Measurements from ENCODE around the gene NDUFAF2.

The NDUFAF2 gene

GRCh38 chr5:61167382-61167781 lies 222.4 kb downstream of the NDUFAF2 start:
- Histone ChIP-seq H3K27me3 (replicated peaks; ENCODE audit: control insufficient read depth, insufficient read depth, low read length) (no peaks in the 10 kb centered on the region), H3K36me3 (ENCODE audit: control insufficient read depth, insufficient read depth, low read length) (no peaks in the 10 kb centered on the region), H3K4me3 (replicated peaks; ENCODE audit: low read depth, low read length) (no peak overlapping the region)
- peak; percentile 50 for TF ChIP-seq CTCF (IDR thresholded peaks at IDR 0.05; ENCODE audit: insufficient read depth, low read length, poor library complexity, severe bottlenecking)
- DNase-seq (ENCODE audit: extremely low read depth, insufficient read length), result no peak

- Histone ChIP-seq H3K4me3 (replicated peaks; ENCODE audit: low read depth, low read length) (no peak overlapping the region), H3K36me3 (ENCODE audit: control insufficient read depth, insufficient read depth, low read length) (no peaks in the 10 kb centered on the region), H3K27me3 (replicated peaks; ENCODE audit: control insufficient read depth, insufficient read depth, low read length) (no peaks in the 10 kb centered on the region)
- TF ChIP-seq CTCF (IDR thresholded peaks at IDR 0.05; ENCODE audit: insufficient read depth, low read length, poor library complexity, severe bottlenecking), result no peak
- DNase-seq (ENCODE audit: extremely low read depth, insufficient read length), result no peak
Measured at GRCh38 chr5:61168951-61169350, 223.9 kb downstream of the NDUFAF2 start.

- Histone ChIP-seq H3K4me3 (replicated peaks; ENCODE audit: low read depth, low read length) (no peak overlapping the region), H3K27me3 (replicated peaks; ENCODE audit: control insufficient read depth, insufficient read depth, low read length) (no peaks in the 10 kb centered on the region), H3K36me3 (ENCODE audit: control insufficient read depth, insufficient read depth, low read length) (no peaks in the 10 kb centered on the region)
- no peak for DNase-seq (ENCODE audit: extremely low read depth, insufficient read length)
- TF ChIP-seq CTCF (IDR thresholded peaks at IDR 0.05; ENCODE audit: insufficient read depth, low read length, poor library complexity, severe bottlenecking), result no peak
Measured at GRCh38 chr5:61171479-61171878, 226.5 kb downstream of the NDUFAF2 start.

- no peak for TF ChIP-seq CTCF (IDR thresholded peaks at IDR 0.05; ENCODE audit: insufficient read depth, low read length, poor library complexity, severe bottlenecking)
- Histone ChIP-seq H3K36me3 (ENCODE audit: control insufficient read depth, insufficient read depth, low read length) (no peaks in the 10 kb centered on the region), H3K27me3 (replicated peaks; ENCODE audit: control insufficient read depth, insufficient read depth, low read length) (no peaks in the 10 kb centered on the region), H3K4me3 (replicated peaks; ENCODE audit: low read depth, low read length) (no peak overlapping the region)
- no peak for DNase-seq (ENCODE audit: extremely low read depth, insufficient read length)
Measured at GRCh38 chr5:61176631-61177030, 231.6 kb downstream of the NDUFAF2 start.

GRCh38 chr5:61177070-61177469 lies 232.1 kb downstream of the NDUFAF2 start:
- H3K36me3 ChIP-seq (ENCODE audit: control insufficient read depth, insufficient read depth, low read length), result no peaks in the 10 kb centered on the region
- no peak overlapping the region for H3K4me3 ChIP-seq (replicated peaks; ENCODE audit: low read depth, low read length)
- no peaks in the 10 kb centered on the region for H3K27me3 ChIP-seq (replicated peaks; ENCODE audit: control insufficient read depth, insufficient read depth, low read length)
- DNase-seq (ENCODE audit: extremely low read depth, insufficient read length), result no peak
- TF ChIP-seq CTCF (IDR thresholded peaks at IDR 0.05; ENCODE audit: insufficient read depth, low read length, poor library complexity, severe bottlenecking), result no peak

- Histone ChIP-seq H3K4me3 (replicated peaks; ENCODE audit: low read depth, low read length) (no peak overlapping the region), H3K36me3 (ENCODE audit: control insufficient read depth, insufficient read depth, low read length) (no peaks in the 10 kb centered on the region), H3K27me3 (replicated peaks; ENCODE audit: control insufficient read depth, insufficient read depth, low read length) (no peaks in the 10 kb centered on the region)
- DNase-seq (ENCODE audit: extremely low read depth, insufficient read length), result no peak
- TF ChIP-seq CTCF (IDR thresholded peaks at IDR 0.05; ENCODE audit: insufficient read depth, low read length, poor library complexity, severe bottlenecking), result no peak
Measured at GRCh38 chr5:61177716-61178115, 232.7 kb downstream of the NDUFAF2 start.
